H1 (cell line): ENCODE data around the gene MAPKAP1. TPM values are rescaled to one million over a fixed set of nuclear protein-coding genes. Genes with fewer than 3 reads are reported as not detected.

Experiments used
- CTCF ChIA-PET: fragments of 300-600 bp; sonication (Branson Sonifier 250); formaldehyde crosslinking; loops from one replicate; lab custom pipeline; 2021; ENCODE audit not compliant: partially characterized antibody; lab: Charles Lee
- POLR2A ChIA-PET: fragments of 300-600 bp; sonication (Branson Sonifier 250); formaldehyde crosslinking; loops from one replicate; lab custom pipeline; 2021; ENCODE audit warnings: inconsistent platforms; ENCODE audit not compliant: partially characterized antibody; lab: Charles Lee
- DNase-seq, 2 experiments: peaks; one replicate each; pipeline versions ENCODE4 v3.0.0 to v3.0.0-alpha.2; 2010 to 2022; ENCODE audit warnings: low spot score in 2 of 2, low read depth in 1 of 2, mixed read lengths in 1 of 2
- FAIRE-seq: peaks from 2 replicates; lab custom pipeline; 2011; peaks lifted over from hg19 to GRCh38; lab: Jason Lieb, UNC
- H2AFZ ChIP-seq: 2 replicates; pipeline ENCODE4 v1.8.1; 2012; ENCODE audit warnings: low read length, inconsistent platforms
- H2AK5ac ChIP-seq: 2 replicates; pipeline ENCODE4 v1.6.1; 2013; ENCODE audit warnings: low read depth, low read length
- H2BK120ac ChIP-seq: replicated peaks from 2 replicates; pipeline ENCODE3; 2013; ENCODE audit warnings: low read depth, low read length, inconsistent platforms
- H2BK12ac ChIP-seq: 2 replicates; pipeline ENCODE4 v1.6.1; 2013; ENCODE audit warnings: low read depth, low read length
- H2BK15ac ChIP-seq: 2 replicates; pipeline ENCODE4 v1.6.1; 2013; ENCODE audit warnings: low read length
- H2BK20ac ChIP-seq: 2 replicates; pipeline ENCODE4 v1.6.1; 2013; ENCODE audit warnings: low read length
- H2BK5ac ChIP-seq: 2 replicates; pipeline ENCODE4 v1.6.1; 2013; ENCODE audit warnings: low read depth, low read length
- H3K14ac ChIP-seq: 2 replicates; pipeline ENCODE4 v1.6.1; 2013; ENCODE audit warnings: inconsistent platforms; ENCODE audit not compliant: insufficient read length
- H3K18ac ChIP-seq: 2 replicates; pipeline ENCODE4 v1.6.1; 2013; ENCODE audit warnings: low read length; ENCODE audit errors: extremely low read depth
- H3K23ac ChIP-seq: 2 replicates; pipeline ENCODE4 v1.6.1; 2013; ENCODE audit warnings: inconsistent platforms; ENCODE audit not compliant: insufficient read length
- H3K23me2 ChIP-seq: 2 replicates; pipeline ENCODE4 v1.6.1; 2013; ENCODE audit warnings: low read depth, low read length
- H3K27ac ChIP-seq: 2 replicates; pipeline ENCODE4 v1.6.1; 2011; ENCODE audit warnings: low read depth, low read length, inconsistent platforms
- H3K27me3 ChIP-seq, 4 experiments: replicated peaks in 1 of 4; 1 replicate in 1 of 4; 2 replicates in 3 of 4; pipeline versions ENCODE4 v1.6.1 to v1.8.1; 2011 to 2013; ENCODE audit warnings: low read length in 3 of 4, mild to moderate bottlenecking in 3 of 4, inconsistent platforms in 2 of 4, mixed read lengths in 2 of 4, moderate library complexity in 1 of 4; ENCODE audit not compliant: control insufficient read depth in 3 of 4, insufficient read depth in 3 of 4; ENCODE audit errors: extremely low read depth in 1 of 4
- H3K36me3 ChIP-seq, 4 experiments: 2 replicates each; pipeline versions ENCODE4 v1.6.1 to v1.8.1; 2011 to 2013; ENCODE audit warnings: mild to moderate bottlenecking in 4 of 4, low read length in 3 of 4, moderate library complexity in 2 of 4, control low read depth in 1 of 4, inconsistent platforms in 1 of 4; ENCODE audit not compliant: insufficient read depth in 4 of 4, control insufficient read depth in 2 of 4
- H3K4ac ChIP-seq: replicated peaks from 2 replicates; pipeline ENCODE3; 2013; ENCODE audit warnings: low read length, low read depth, mixed read lengths, inconsistent platforms; ENCODE audit not compliant: insufficient read length
- H3K4me1 ChIP-seq, 4 experiments: replicated peaks in 1 of 4; 1 replicate in 1 of 4; 2 replicates in 3 of 4; pipeline versions ENCODE4 v1.6.1 to v1.8.1; 2011 to 2013; ENCODE audit warnings: low read length in 3 of 4, inconsistent platforms in 2 of 4, mixed read lengths in 1 of 4; ENCODE audit not compliant: insufficient read depth in 4 of 4, control insufficient read depth in 3 of 4
- H3K4me2 ChIP-seq, 2 experiments: 2 replicates each; pipeline versions ENCODE4 v1.6.1 to v1.8.1; 2011 to 2013; ENCODE audit warnings: low read depth in 2 of 2, low read length in 2 of 2, control low read depth in 1 of 2, inconsistent platforms in 1 of 2, mild to moderate bottlenecking in 1 of 2; ENCODE audit not compliant: insufficient read depth in 1 of 2
- H3K4me3 ChIP-seq, 4 experiments: fragments of 200-600, 300-600 bp in 1 of 4; sonication (generic), shearing (Covaris generic), sonication (Bioruptor Twin) in 1 of 4; 2 replicates each; pipeline versions ENCODE4 v1.5.1 to v1.8.1; 2011 to 2016; ENCODE audit warnings: low read length in 4 of 4, low read depth in 3 of 4, control low read depth in 2 of 4, inconsistent platforms in 2 of 4, mild to moderate bottlenecking in 2 of 4, mixed read lengths in 1 of 4, moderate library complexity in 1 of 4; ENCODE audit not compliant: insufficient read depth in 2 of 4; ENCODE audit errors: extremely low read depth in 1 of 4
- H3K56ac ChIP-seq: replicated peaks from 2 replicates; pipeline ENCODE3; 2013; ENCODE audit warnings: low read depth, mild to moderate bottlenecking, mixed read lengths, low read length, inconsistent platforms; ENCODE audit not compliant: insufficient read length
- H3K79me1 ChIP-seq: 2 replicates; pipeline ENCODE4 v1.6.1; 2013; ENCODE audit warnings: low read depth, low read length, control low read depth
- H3K79me2 ChIP-seq, 2 experiments: 2 replicates each; pipeline versions ENCODE4 v1.6.1 to v1.8.1; 2012 to 2013; ENCODE audit warnings: low read length in 2 of 2, mild to moderate bottlenecking in 2 of 2, inconsistent platforms in 1 of 2; ENCODE audit not compliant: insufficient read depth in 2 of 2, control insufficient read depth in 1 of 2
- H3K9ac ChIP-seq, 4 experiments: replicated peaks in 1 of 4; 1 replicate in 1 of 4; 2 replicates in 3 of 4; pipeline versions ENCODE4 v1.6.1 to v1.8.1; 2011 to 2013; ENCODE audit warnings: low read depth in 3 of 4, low read length in 3 of 4, control low read depth in 2 of 4, mild to moderate bottlenecking in 2 of 4, moderate library complexity in 2 of 4, inconsistent platforms in 1 of 4; ENCODE audit errors: extremely low read depth in 1 of 4
- H3K9me3 ChIP-seq, 2 experiments: 2 replicates each; pipeline versions ENCODE4 v1.6.1 to v1.8.1; 2012 to 2013; ENCODE audit warnings: mild to moderate bottlenecking in 2 of 2, moderate library complexity in 2 of 2, control low read depth in 1 of 2, inconsistent platforms in 1 of 2, low read depth in 1 of 2, low read length in 1 of 2, mixed read lengths in 1 of 2; ENCODE audit not compliant: insufficient read depth in 2 of 2
- H4K20me1 ChIP-seq, 2 experiments: replicated peaks in 1 of 2; 2 replicates each; pipeline versions ENCODE3 to v1.8.1; 2011 to 2013; ENCODE audit warnings: inconsistent platforms in 2 of 2, low read length in 2 of 2, mild to moderate bottlenecking in 1 of 2; ENCODE audit not compliant: insufficient read depth in 2 of 2, control insufficient read depth in 1 of 2
- H4K5ac ChIP-seq: 2 replicates; pipeline ENCODE4 v1.6.1; 2013; ENCODE audit warnings: low read length, low read depth, mixed read lengths, inconsistent platforms; ENCODE audit not compliant: insufficient read length
- H4K8ac ChIP-seq: 2 replicates; pipeline ENCODE4 v1.8.0; 2013; ENCODE audit warnings: mild to moderate bottlenecking, moderate library complexity, low read length, inconsistent platforms; ENCODE audit not compliant: insufficient read depth; ENCODE audit errors: extremely low read depth
- H4K91ac ChIP-seq: replicated peaks from 2 replicates; pipeline ENCODE3; 2013; ENCODE audit warnings: low read length, mixed read lengths, inconsistent platforms; ENCODE audit not compliant: insufficient read length
- ASH2L ChIP-seq: fragments of 200-600, 300-600 bp; sonication (generic); IDR thresholded peaks from one replicate; pipeline ENCODE4 v1.7.1; 2017; ENCODE audit warnings: low read length
- CHD2 ChIP-seq: IDR thresholded peaks from 2 replicates; pipeline ENCODE4 v1.6.1; 2012; ENCODE audit warnings: low read length, improper control_type of control experiment
- CTBP2 ChIP-seq: IDR thresholded peaks from 2 replicates; pipeline ENCODE4 v1.7.0; 2011; ENCODE audit warnings: borderline replicate concordance, mild to moderate bottlenecking, moderate library complexity, mixed read lengths, low read length; ENCODE audit not compliant: insufficient read depth, insufficient read length
- EZH2 ChIP-seq: fragments of 200-600 bp; sonication (generic); IDR thresholded peaks from 2 replicates; pipeline ENCODE4 v1.7.1; 2012; ENCODE audit warnings: low read depth, mild to moderate bottlenecking, moderate library complexity, low read length, inconsistent platforms; ENCODE audit not compliant: severe bottlenecking
- HDAC6 ChIP-seq: IDR thresholded peaks from one replicate; pipeline ENCODE4 v1.7.1; 2012; ENCODE audit warnings: low read depth, mild to moderate bottlenecking, inconsistent platforms, low read length, moderate library complexity
- JUND ChIP-seq: IDR thresholded peaks from 2 replicates; pipeline ENCODE4 v1.6.1; 2011; ENCODE audit warnings: mild to moderate bottlenecking, improper control_type of control experiment, low read length
- KDM4A ChIP-seq: IDR thresholded peaks from one replicate; pipeline ENCODE4 v1.7.1; 2012; ENCODE audit warnings: low read depth, mild to moderate bottlenecking, moderate library complexity, low read length, inconsistent platforms; ENCODE audit not compliant: severe bottlenecking
- KDM5A ChIP-seq: fragments of 200-600 bp; IDR thresholded peaks from 2 replicates; pipeline ENCODE4 v1.7.1; 2012; ENCODE audit warnings: mild to moderate bottlenecking, low read length, inconsistent platforms, mixed read lengths
- POLR2A ChIP-seq, 2 experiments: IDR thresholded peaks; 1 replicate in 1 of 2; 2 replicates in 1 of 2; pipeline ENCODE4 v1.6.1; 2011; ENCODE audit warnings: low read depth in 2 of 2, low read length in 2 of 2, mild to moderate bottlenecking in 2 of 2; ENCODE audit errors: control extremely low read depth in 1 of 2
- RAD21 ChIP-seq, 2 experiments: IDR thresholded peaks in 1 of 2; conservative IDR thresholded peaks in 1 of 2; 2 replicates each; pipeline ENCODE4 v1.6.1; 2011; ENCODE audit warnings: low read depth in 2 of 2, low read length in 2 of 2, improper control_type of control experiment in 1 of 2, inconsistent platforms in 1 of 2, mild to moderate bottlenecking in 1 of 2, moderate library complexity in 1 of 2
- RBBP5 ChIP-seq: IDR thresholded peaks from 2 replicates; pipeline ENCODE4 v1.7.1; 2012; ENCODE audit warnings: low read depth, mild to moderate bottlenecking, inconsistent platforms, low read length, moderate library complexity, borderline replicate concordance
- SP4 ChIP-seq: IDR thresholded peaks from 2 replicates; pipeline ENCODE4 v1.6.1; 2012; ENCODE audit warnings: low read length, inconsistent platforms
- SRF ChIP-seq: IDR thresholded peaks from 2 replicates; pipeline ENCODE4 v1.6.1; 2011; ENCODE audit warnings: mild to moderate bottlenecking, low read depth, low read length, moderate library complexity
- TAF1 ChIP-seq: IDR thresholded peaks from 2 replicates; pipeline ENCODE4 v1.6.1; 2011; ENCODE audit warnings: mild to moderate bottlenecking, low read depth, low read length
- ZNF274 ChIP-seq: IDR thresholded peaks from 2 replicates; pipeline ENCODE4 v1.7.0; 2012; ENCODE audit warnings: low read length, borderline replicate concordance; ENCODE audit errors: extremely low read depth
- WGBS, 2 experiments: shearing (Covaris generic) in 1 of 2; methylation state at CpG; one replicate each; pipeline versions ENCODE4 v1.1.6 to v1.1.7; 2013 to 2015; ENCODE audit warnings: low lambda C conversion rate in 2 of 2, mixed read lengths in 2 of 2, inconsistent platforms in 1 of 2, low coverage in 1 of 2, missing lambda C conversion rate in 1 of 2; ENCODE audit not compliant: insufficient replicate concordance in 2 of 2, insufficient coverage in 1 of 2, insufficient read length in 1 of 2; ENCODE audit errors: extremely low coverage in 1 of 2, missing lambda C conversion rate in 1 of 2; 5-methylcytosine and 5-hydroxymethylcytosine counted together
- polyA plus RNA-seq, 7 experiments: library from polyadenylated mRNA; depleted of rRNA in 3 of 7; stranded (reverse) in 5 of 7; unstranded in 2 of 7; fragments of >200 nt in 5 of 7; fragments of 200-250 nt in 2 of 7; gene quantifications; 1 replicate in 5 of 7; 2 replicates in 1 of 7; 4 replicates in 1 of 7; pipeline versions ENCODE4 v1.2.1 to v1.2.3, GENCODE V29; 2011 to 2013; ENCODE audit warnings: missing spikeins in 2 of 7, mixed read lengths in 2 of 7
- total RNA-seq: library from RNA; stranded (reverse); fragmentation: NEBNext Ultra II Directional; extraction: Animal tissue kit (Norgen Biotek cat#: 25700); gene quantifications from 2 replicates; pipeline ENCODE4 v1.2.1, GENCODE V29; 2021

The MAPKAP1 gene
- total and polyA plus RNA-seq, 2 of the 8 experiments (the other 6 are each of a cell fraction or from before 2014, with no cell fraction given), result 79.2 to 140 TPM

GRCh38 chr9:125629446-125629845 lies 77.6 kb downstream of the MAPKAP1 start:
- no peaks in the 10 kb centered on the region for H3K23me2 ChIP-seq
- FAIRE-seq, result no peak
- H3K4me2 ChIP-seq, result no peak overlapping the region
- H2AK5ac ChIP-seq, result no peak overlapping the region
- no peak overlapping the region for H2BK120ac ChIP-seq
- peaks cover 0 to 2% of the 10 kb centered on the region in 2 experiments for H4K20me1 ChIP-seq
- no peak overlapping the region for H3K18ac ChIP-seq
- H3K23ac ChIP-seq, result no peak overlapping the region
- no peak for DNase-seq
- no peaks in the 10 kb centered on the region for H3K36me3 ChIP-seq
- H4K8ac ChIP-seq, result no peak overlapping the region
- no peak overlapping the region for H2AFZ ChIP-seq
- H3K79me1 ChIP-seq, result peaks cover 4% of the 10 kb centered on the region; the same call in 1 of the 2 replicates
- WGBS, 2 experiments, result 83% methylated on average over 3 of the region's 3 CpGs; no CpG with 5 or more reads in 1 of the 2 experiments
- H3K9me3 ChIP-seq, result no peaks in the 10 kb centered on the region
- H4K5ac ChIP-seq, result no peak overlapping the region
- no peaks in the 10 kb centered on the region for H3K27me3 ChIP-seq
- H3K56ac ChIP-seq, result no peak overlapping the region
- peaks cover 3 to 19% (median 9%) of the 10 kb centered on the region in 4 experiments; a peak in 4 of 7 replicates for H3K4me1 ChIP-seq
- no peak overlapping the region for H2BK15ac ChIP-seq
- H2BK12ac ChIP-seq, result no peak overlapping the region
- H4K91ac ChIP-seq, result no peak overlapping the region
- ChIA-PET CTCF (interaction anchor here (0.5 to 1.5 kb wide), 5 partner anchors 60 to 202 kb away, joined by 3 to 4 read pairs (median 3); no protein-coding TSS in a partner anchor), POLR2A (no interaction called here)
- H2BK5ac ChIP-seq, result no peak overlapping the region
- H3K27ac ChIP-seq, result no peak overlapping the region
- H2BK20ac ChIP-seq, result no peak overlapping the region
- peaks cover 0 to 66% of the 10 kb centered on the region in 2 experiments; a peak in 3 of 4 replicates for H3K79me2 ChIP-seq
- H3K4ac ChIP-seq, result no peak overlapping the region
- H3K4me3 ChIP-seq, result no peak overlapping the region
- H3K9ac ChIP-seq, result no peak overlapping the region
- H3K14ac ChIP-seq, result no peak overlapping the region
- TF ChIP-seq POLR2A (IDR thresholded peaks at IDR 0.05; ENCODE audit: control extremely low read depth in 1 of 2, low read depth in 2 of 2, low read length in 2 of 2) (no peak), KDM5A (no peak), SP4 (no peak), JUND (no peak), TAF1 (no peak), ZNF274 (no peak), SRF (no peak), CHD2 (no peak), KDM4A (no peak), CTBP2 (no peak), HDAC6 (no peak), EZH2 (no peak), RBBP5 (no peak), RAD21 (IDR thresholded peaks at IDR 0.05 in 1 of 2, conservative IDR thresholded peaks at IDR 0.05 in 1 of 2; ENCODE audit: low read depth in 2 of 2, low read length in 2 of 2) (no peak), ASH2L (no peak)
